HG03469 (cell line): ENCODE data around the gene SNCG.
"Not testable (repeated sequence)": the region's sequence is repeated elsewhere in the genome, so short reads cannot be mapped to it uniquely, and the experiment has no call there.

ENCODE experiments used
- ATAC-seq: cut with Tn5 transposase; IDR thresholded peaks from one replicate; pipeline ENCODE4 v1.9.1; 2021; ENCODE audit warnings: mild to moderate bottlenecking, moderate library complexity, moderate number of reproducible peaks; ENCODE audit not compliant: unreplicated experiment

SNCG gene

DNA sequence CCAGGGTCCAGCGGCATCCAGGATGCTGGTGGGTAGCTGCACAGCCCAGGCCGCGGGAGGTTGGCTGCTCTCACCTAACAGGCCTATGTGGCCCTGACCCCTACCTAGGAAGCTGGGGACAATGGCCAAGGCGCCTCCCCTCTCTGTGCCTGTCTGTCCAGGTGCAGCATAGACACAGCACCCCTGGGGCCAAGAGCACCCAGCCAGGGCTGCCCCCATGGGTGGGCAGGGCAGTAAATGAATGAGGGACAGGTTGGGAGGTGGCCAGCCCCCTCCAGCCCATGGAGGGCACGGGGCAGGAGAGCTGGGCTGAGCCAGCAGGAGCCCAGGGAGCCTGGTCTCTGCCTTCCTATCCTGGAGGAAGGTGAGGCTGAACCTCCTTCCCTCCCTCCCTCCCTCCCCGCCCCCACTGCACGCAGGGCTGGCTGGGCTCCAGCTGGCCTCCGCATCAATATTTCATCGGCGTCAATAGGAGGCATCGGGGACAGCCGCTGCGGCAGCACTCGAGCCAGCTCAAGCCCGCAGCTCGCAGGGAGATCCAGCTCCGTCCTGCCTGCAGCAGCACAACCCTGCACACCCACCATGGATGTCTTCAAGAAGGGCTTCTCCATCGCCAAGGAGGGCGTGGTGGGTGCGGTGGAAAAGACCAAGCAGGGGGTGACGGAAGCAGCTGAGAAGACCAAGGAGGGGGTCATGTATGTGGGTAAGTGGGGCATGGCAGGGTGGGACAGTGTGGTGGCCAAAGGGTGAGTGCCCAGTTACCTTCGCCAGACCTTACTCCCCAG lies at the start of gene SNCG:
SNCG (plus strand) TSS at position 484 of the 785 bp plus-strand sequence; CDS start at position 583, 99 bp downstream.
- no peak for ATAC-seq

GRCh38 chr10:86914734-86915133 lies 43.7 kb upstream of the SNCG start:
- ATAC-seq, result no peak

DNA sequence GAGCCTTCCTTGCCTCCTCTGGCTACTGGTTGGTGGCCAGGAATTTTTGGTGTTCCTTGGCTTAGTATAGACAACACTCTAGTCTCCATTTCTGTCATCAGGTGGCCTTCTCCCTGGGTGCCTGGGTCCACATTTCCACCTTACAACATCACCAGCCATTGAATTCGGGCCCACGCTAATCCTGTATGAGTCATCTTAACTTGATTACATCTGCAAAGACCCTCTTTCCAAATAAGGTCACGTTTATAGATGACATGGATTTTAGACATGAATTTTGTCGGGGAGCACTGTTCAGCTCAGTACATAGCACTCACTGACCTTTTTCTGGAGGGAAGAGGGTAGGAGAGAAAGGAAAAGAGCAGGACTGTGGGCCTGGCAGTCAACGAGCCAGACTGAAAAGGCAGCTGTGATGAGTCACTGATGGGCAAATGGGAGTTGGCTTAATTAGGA lies 40.4 kb upstream of the SNCG start:
- no peak for ATAC-seq

DNA sequence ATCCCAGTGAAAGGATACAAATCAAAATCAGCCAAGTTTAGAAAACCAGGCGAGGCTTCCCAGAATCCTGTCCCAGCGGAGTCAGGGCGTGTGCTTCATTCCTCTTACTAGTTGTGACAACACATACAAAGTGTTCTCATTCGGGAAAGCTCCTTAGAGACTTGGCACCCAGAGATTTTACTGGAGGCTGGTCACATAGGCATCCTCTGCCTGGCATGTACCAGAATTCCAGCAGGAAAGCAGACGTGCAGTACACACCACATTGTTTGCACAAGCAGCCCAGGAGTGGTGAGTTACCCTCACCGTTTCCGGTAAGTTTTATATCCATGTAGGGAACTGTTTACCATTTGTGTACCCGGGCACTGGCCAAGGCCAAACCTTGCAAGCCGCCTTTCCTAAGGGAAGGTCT lies 35.8 kb upstream of the SNCG start:
- ATAC-seq, result no peak

DNA sequence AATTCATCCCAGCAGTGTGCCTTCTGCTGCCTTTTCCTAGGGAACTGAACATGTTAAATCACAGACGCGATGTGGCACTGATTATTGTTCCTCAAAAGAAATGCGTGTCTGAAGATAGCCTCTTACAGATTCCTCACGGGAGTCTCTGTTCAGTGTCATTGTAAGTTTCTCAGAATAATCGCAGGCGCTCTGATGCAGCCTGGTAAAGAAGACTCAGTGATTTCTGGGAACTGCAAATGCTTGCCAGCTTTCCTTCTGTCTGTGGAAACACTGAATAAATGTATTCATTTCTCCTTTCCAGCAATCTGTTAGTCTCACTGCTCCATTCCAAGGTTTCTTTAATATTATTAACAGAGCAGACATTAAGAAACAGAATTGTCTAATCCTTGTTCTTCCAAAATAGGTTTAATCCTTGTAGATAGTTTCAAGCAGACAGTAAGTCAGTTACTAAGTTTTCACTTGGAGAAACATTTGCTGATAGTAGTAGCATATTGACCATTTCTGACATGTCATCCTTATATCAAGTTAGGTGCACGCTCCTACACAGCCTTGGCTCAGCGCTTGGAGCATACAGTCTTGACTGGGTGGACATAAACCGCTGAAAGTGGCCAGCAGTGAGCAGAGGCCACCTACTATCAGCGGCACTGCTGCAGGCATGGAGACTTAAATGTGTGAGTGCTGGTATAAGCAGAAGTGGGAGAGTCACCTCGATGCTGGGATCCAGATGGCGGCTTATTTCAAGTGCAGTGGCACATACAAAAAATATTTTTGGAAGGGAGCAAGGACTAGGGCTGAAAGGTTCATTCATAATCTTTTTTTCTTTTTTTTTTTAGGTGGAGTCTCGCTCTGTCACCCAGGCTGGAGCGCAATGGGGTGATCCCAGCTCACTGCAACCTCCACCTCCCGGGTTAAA lies 28.7 kb upstream of the SNCG start:
- no peak for ATAC-seq

DNA sequence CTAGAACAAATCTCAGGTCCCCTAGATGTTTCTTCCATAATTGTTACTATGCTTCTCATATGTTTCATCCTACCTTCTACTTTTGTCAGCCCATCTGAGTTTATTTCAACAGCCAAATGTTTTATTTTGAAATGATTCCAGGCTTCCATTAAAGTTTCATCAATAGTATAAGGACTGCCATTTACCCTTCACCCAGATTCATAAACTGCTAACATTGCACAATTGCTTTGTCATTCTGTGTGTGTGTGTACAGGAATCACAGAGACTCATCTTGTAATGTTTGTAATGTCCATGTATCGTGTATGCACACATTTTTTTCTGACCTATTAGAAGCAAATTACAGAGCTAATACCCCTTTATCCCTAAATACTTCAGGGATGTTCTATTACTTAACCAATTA lies 26.5 kb upstream of the SNCG start:
- no peak for ATAC-seq

DNA sequence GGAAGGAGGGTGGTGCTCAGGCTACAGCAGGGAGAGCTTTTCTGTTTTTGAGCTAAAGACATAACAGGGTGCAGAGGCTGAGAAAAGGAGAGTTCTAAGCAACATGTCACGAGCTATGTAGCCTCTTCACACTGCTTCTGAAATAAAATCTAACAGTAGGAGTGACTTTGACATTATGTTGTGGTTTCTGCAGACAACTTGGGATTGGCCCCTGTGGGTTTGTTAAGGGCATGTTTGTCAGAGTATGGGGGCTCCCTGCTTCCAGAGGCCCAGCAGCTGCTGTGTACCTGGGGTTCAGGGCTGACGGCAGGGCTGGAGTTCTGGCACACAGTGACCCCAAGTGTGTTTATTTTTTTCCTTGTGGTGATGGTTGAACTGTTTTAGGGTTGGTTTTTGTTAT lies 25.7 kb upstream of the SNCG start:
- ATAC-seq, result no peak

DNA sequence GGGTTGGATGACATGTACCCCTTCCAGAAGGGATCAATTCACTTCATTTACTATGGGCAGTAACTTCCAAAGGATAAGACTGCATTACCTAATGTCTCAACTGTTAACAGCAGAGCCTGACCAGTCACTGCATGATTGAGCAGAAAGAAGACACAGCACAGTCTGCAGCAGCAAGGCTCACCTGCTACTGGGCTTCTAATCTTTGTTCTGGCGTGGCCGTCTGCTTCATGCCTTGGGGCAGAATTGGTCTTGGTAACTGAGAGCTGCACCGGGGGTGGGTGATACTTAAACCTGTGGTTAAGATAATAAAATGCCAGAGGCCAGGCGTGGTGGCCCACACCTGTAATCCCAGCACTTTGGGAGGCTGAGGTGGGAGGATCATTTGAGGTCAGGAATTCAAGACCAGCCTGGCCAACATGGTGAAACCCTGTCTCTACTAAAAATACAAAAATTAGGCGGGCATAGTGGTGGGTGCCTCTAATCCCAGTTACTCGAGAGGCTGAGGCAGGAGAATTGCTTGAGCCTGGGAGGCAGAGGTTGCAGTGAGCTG lies 24.2 kb upstream of the SNCG start:
- not testable (repeated sequence) for ATAC-seq

DNA sequence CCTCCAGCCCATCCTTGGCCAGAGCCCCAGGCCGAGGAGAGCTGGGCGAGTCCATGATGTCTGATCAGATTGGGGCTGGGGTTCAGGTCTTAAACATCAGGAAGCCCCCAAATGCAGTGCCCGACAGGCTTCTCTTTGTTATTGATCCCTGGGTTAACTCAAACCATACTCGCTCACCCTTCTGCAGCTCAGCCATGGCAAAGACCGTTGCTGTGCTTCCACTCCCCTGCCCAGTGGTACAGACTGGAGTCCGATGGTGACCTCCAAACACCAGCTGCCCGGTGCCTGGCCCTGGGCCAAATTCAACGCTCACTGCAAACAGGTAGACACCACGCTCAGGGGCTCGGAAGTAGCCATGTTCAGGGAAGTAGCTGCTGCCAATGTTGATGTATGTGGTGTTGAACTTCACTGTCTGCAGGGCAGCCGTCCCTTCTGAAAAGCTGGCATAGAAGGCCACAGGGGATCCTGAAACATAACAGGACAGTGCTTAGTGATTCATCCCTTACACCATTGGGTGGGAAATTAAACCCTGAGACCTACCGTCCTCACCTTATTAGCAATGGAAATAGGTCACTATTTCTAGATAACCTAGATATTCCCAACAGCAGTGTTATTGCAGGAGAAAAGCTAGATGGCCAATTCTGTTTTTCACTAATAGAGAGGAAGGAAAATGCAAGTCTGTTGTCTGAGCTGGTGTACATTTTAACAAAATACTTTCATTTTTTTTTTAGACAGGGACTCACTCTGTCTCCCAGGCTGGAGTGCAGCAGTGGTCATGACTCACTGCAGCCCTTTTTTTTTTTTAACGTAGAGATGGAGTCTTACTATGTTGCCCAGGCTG lies 21.5 kb upstream of the SNCG start:
- ATAC-seq, result no peak

GRCh38 chr10:86937502-86938154 lies 20.8 kb upstream of the SNCG start:
- ATAC-seq, result no peak

DNA sequence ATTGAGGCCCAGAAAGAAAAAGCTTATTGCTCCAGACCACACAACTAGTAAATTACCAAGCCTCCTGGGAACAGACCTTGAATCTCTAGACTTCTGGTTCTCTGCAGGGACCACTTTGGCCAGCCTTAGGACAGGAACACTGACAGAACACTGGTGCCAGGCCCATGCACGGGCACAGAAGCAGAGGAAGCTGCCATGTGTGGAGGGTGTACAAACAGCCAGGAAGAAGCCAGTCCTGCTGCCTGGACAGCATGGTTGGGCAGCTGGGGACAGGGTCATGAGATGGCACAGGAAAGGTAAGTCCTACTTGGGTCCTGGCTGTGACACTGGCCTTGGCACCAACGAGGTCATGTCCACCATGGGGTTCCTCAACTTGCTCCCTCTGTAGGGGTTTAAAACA lies 20.1 kb upstream of the SNCG start:
- ATAC-seq, result no peak

- ATAC-seq, result not testable (repeated sequence)
These were observed 18.3 kb upstream of the SNCG start for GRCh38 chr10:86940076-86940475.

- ATAC-seq, result no peak
These were observed 17.7 kb upstream of the SNCG start for GRCh38 chr10:86940677-86941076.

DNA sequence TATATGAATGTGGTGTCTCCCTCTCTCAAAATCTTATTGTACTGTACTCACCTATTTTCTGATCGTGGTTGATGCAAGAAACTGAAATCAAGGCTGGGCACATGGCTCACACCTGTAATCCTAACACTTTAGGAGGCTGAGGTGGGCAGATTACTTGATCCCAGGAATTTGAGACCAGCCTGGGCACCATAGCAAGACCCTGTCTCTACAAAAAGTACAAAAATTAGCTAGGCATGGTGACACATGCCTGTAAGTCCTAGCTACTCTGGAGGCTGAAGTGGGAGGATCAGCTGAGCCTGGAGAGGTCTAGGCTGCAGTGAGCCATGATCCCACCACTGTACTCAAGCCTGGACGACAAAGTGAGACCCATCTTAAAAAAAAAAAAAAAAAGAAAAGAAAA lies 17.0 kb upstream of the SNCG start:
- ATAC-seq, result no peak

- ATAC-seq, result no peak
These were observed 16.4 kb upstream of the SNCG start for GRCh38 chr10:86941991-86942421.

DNA sequence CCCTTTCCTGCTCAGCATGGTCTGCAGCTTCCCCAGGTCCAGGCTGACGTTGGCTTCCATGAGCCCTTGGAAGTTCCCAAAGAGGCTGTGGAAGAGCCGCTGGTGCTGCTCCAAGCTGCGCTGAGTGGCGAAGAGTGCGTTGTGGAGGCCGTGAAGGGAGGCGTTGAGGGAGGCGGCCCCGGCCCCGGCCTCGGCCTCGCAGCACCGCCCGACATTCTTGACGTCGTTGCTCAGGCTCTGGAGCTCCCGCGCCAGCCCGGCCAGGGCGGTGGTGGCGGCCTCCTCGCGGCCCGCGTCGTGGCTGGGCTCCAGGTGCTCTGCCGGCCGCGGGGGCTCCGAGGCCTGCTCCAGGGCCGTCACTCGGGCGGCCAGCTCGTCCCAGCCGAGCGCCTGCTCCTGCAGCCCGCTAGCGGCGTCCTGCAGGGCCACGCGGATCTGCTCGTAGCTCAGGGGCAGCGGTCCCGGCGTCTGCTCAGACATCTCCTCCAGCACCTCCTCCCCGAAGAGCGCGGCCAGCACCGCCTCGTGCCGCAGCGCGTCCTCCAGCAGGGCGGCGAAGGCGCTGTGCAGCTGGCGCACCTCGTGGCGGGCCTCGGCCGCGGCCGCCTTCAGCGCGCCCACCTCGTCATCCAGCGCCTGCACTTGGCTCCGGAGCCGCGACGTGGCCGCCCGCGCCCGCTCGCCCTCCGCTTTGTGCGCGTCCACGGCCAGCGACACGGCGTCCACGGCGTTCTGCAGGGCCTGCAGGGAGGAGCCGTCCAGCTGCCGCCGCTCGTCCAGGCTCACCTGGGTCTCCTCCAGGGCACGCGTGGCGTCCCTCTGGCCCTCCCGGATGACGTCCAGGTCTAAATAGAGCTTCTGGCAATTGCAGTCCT lies 15.7 kb upstream of the SNCG start:
- ATAC-seq, result no peak

DNA sequence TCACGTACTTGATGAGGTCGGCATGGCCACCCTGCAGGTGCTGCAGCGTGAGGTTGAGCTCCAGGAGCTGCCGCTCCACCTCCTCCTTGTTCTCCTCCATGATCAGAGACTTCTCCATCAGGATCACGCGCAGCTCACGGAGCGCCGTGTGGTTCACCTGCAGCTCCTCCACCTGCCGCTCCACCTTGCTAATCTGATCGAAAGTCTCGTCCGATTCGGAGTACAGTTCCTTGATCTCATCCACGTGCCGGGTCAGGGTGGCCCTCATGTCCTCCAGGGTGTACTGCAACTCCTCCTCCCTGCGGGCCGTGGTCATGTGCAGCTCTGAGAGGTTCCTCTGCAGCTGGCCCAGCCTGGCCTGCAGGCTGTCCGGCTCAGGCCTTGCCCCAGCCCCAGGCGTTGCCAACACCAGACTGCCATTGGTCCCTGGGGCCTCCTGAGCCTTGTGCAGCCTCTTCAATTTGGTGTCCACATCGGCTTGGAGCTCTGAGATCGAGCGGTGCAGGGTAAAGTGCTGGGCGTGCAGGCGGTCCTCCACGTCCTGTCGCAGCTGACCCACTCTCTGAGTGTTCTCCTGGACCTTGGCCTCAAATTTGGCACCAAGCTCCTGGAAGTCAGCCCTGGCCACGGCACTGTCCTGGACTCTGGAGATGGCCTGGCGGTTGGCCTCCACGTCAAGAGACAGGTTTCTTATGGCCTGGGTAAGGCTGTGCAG lies 14.9 kb upstream of the SNCG start:
- no peak for ATAC-seq

DNA sequence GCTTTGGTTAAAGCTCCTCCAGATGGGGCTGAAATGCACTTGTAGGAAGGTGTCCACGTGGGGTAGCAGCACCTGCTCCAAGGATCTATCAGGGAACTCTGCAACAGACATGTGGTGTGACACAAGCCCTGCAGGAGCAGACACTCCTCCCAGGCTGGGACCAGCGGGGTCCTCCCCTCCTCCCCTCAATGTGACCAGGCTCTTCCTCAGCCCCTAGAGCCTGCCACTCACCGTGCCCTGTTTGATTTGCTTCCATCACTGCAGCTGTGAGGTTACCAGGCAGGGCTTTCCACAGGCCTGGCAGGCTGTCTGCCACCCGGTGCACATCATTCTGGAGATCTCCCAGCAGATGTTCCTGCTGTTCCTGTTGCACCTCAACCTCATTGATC lies 14.4 kb upstream of the SNCG start:
- ATAC-seq, result no peak

DNA sequence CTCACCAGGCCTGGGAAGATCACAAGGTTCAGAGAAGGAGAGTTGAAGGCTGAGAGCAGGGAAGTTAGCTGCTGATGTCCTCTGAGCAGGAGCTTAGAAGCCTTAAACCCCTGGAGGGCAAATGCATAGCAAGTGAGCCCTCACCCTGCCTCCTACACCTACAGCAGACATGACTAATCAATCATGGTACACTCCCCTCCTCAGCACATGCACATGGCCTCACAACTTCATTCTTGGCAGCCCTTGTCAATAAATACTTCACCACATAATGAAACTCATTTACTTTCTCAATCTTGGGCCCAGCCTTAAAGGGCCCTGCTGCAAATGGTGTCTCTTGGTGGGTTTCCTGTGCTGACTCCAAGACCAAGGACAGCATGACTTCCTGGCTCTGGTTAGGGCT lies 13.9 kb upstream of the SNCG start:
- no peak for ATAC-seq
